GM10266 (cell line): ENCODE data around the gene LAMA2.

Experiments
- DNase-seq: peaks from one replicate; pipeline ENCODE4 v3.0.0; 2012; ENCODE audit errors: extremely low spot score
- CTCF ChIP-seq: IDR thresholded peaks from 2 replicates; pipeline ENCODE4 v1.5.1; 2012; ENCODE audit warnings: mild to moderate bottlenecking, low read depth; ENCODE audit not compliant: control insufficient read depth, insufficient read depth; ENCODE audit errors: missing control alignments

Gene LAMA2

DNA sequence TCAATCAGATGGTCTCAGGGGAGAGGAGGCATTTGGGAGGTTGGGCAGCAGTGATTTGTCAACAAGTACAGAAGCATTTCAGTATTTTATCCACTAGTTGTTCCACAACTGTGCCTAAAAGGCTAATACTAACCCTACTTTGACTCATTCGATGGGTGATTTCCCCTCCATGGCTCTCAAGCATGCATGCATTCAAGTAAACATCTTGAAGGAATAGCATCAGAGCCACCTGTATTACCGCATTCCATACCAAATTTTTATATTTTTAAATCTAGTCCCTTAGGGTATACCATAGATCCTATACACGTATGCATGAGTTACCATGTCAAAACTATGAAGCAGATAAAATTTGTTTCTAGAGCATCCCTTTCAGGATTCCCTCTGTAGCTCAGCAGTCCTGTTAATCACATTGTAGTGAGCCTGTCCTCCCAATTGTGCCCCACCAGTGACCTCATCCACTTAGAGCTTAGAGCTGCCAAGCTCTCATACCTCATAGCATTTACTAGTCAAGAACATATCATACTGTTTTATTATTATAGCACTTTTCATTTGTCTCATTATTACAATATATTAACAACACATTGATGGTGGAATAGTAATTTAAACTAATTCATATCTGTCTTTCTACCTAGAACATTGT, 213.8 kb downstream of the LAMA2 start:
- DNase-seq: no peak
- no peak for TF ChIP-seq CTCF

GRCh38 chr6:129098061-129098553, 215.2 kb downstream of the LAMA2 start:
- no peak for DNase-seq
- TF ChIP-seq CTCF: no peak

GRCh38 chr6:129099696-129100095, 216.8 kb downstream of the LAMA2 start:
- no peak for DNase-seq
- TF ChIP-seq CTCF: no peak

- no peak for TF ChIP-seq CTCF
- DNase-seq: no peak
These were observed 217.2 kb downstream of the LAMA2 start for GRCh38 chr6:129100164-129100563.

DNA sequence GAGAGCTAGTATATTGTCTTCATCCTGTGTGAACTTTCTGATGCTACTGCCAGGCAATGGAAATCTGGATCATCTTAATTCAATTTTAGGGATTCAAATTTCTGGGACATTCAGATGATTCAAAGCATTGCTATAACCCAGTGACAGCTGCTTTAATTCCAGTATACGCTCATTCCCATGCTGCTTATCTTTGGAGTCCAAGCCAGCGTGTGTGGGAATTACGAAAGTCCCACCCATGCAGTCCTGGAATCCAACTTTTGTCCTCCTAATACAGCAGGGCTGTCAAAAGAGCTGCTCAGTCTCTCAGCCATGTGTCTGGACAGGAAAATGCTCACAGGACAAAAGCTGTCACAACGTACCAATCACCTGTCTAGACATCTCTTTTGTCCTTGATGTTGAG, 219.8 kb downstream of the LAMA2 start:
- TF ChIP-seq CTCF: no peak
- no peak for DNase-seq

DNA sequence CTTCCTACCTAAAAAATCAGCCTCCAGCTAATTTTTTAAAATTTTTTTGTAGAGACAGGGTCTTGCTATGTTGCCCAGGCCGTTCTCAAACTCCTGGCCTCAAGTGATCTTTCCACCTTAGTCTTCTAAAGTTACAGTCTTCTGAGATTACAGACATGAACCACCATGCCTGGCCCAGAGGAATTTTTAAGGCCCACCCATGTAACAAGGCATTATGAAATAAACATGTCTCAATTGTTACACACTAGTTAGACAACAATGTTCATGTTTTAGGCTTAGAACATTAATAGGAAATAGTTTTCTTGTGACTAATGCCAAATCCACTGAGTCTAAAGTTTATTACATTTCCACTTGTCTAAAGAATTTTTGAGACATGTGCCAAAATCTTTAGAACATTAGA, 221.2 kb downstream of the LAMA2 start:
- DNase-seq: no peak
- TF ChIP-seq CTCF: no peak

- no peak for DNase-seq
- no peak for TF ChIP-seq CTCF
These were observed 221.6 kb downstream of the LAMA2 start for GRCh38 chr6:129104560-129104959.
